ENCODE measurements around the gene SDR39U1.

DNA sequence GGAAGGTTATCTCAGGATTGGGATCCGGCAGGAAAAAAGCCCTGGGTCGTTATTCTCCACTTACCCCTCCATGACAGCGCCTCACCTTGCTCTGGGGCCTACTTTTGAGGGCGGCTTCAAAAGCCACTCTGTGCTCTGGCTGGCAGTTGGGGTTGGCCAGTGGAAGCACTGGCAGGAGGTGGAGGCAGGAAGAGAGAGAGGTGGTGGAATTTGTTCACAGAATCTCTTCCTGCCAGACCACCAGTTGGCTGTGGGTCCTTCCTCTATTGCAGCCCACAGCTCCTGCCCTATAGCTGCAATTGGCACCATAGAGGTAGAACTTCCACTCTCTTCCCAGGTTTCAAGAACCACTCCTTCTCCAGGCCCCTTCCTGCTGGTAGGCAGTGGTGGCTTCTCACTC is 32.7 kb upstream of the SDR39U1 start:
- TF ChIP-seq, protein P1, sequence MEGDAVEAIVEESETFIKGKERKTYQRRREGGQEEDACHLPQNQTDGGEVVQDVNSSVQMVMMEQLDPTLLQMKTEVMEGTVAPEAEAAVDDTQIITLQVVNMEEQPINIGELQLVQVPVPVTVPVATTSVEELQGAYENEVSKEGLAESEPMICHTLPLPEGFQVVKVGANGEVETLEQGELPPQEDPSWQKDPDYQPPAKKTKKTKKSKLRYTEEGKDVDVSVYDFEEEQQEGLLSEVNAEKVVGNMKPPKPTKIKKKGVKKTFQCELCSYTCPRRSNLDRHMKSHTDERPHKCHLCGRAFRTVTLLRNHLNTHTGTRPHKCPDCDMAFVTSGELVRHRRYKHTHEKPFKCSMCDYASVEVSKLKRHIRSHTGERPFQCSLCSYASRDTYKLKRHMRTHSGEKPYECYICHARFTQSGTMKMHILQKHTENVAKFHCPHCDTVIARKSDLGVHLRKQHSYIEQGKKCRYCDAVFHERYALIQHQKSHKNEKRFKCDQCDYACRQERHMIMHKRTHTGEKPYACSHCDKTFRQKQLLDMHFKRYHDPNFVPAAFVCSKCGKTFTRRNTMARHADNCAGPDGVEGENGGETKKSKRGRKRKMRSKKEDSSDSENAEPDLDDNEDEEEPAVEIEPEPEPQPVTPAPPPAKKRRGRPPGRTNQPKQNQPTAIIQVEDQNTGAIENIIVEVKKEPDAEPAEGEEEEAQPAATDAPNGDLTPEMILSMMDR (IDR thresholded peaks at IDR 0.05), result no peak
- no peak for TF ChIP-seq POLR2A (IDR thresholded peaks at IDR 0.05)

Measured in esophagus squamous epithelium (tissue), 4 donors.